GM15510 (cell line): ENCODE data around the gene NLRC5.

Experiments used
- POLR2A ChIP-seq: IDR thresholded peaks from 3 replicates; pipeline ENCODE4 v1.6.1; 2011; ENCODE audit warnings: borderline replicate concordance; ENCODE audit not compliant: insufficient read length; ENCODE audit errors: extremely low read depth

The NLRC5 gene

DNA sequence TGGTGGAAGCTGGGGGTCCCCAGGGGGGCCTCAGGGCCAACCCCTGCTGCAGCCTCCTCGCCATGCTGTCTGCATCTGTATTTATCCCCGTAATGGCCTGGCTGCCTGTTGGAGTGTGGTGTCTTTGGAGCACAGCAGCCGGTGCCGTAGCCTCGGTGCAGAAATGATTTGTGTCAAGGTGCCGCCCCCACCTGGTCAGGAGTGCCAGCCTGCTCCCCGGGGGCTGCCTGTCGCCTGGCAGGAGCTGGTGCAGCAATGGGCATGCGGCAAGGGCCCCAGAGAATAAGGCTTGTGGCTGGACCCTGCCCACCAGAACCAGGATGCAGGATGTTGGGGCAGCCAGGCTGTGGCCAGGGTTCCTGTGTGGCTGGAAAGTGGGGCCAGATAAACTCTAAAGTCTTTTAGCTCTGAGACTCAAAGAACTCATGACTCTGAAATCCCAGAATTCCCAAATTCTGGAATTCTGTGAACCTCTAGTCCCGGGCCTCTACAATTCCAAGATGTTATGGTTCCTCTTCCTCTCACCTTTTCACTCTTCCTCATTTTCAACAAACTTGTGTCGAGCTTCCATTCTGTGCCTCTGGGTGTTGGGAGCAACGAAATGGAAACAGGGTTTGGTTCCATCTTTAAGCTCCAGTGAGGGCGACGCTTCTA is 109.0 kb downstream of the NLRC5 start:
- TF ChIP-seq POLR2A = no peak

GRCh38 chr16:57100445-57100844 is 111.1 kb downstream of the NLRC5 start:
- no peak for TF ChIP-seq POLR2A

- TF ChIP-seq POLR2A = no peak
Measured at GRCh38 chr16:57102888-57103851, 113.8 kb downstream of the NLRC5 start.

- TF ChIP-seq POLR2A = no peak
Measured at GRCh38 chr16:57104706-57105105, 115.3 kb downstream of the NLRC5 start.

DNA sequence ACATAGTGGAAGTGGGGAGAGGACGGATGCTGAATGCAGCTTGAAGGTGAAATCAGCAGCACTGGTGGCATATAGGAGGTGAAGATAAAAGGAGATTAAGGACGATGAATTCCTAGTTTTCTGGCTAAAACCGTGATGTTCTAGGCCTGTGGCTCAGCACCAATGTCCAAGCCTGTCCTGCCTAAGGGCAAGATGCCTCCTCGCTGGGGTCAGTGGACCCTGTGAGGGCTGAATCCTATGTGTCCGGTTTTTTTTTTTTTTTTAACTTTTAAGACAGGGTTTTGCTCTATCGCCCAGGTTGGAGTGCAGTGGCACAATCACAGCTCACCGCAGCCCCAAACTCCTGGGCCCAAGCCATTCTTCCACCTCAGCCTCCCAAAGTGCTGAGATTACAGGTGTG is 115.8 kb downstream of the NLRC5 start:
- TF ChIP-seq POLR2A = no peak

DNA sequence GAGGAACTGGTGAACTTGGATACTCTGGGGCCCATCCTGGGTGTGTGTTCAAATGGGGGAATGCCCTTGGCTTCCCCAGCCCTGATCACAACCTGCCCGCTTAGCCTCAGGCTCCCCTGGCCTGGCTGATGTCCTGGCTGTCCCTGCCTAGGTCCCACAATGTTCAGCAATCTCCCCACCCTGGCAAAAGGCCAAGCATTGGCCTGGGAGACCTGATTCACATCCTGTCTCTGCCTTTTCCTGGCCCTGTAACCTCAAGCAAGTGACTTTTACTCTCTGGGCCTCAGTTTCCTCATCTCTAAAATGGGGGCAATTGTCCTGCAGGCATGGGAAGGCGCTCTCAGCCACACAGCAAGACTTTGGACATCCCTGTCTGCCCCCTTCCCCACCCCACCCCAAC is 117.4 kb downstream of the NLRC5 start:
- no peak for TF ChIP-seq POLR2A

DNA sequence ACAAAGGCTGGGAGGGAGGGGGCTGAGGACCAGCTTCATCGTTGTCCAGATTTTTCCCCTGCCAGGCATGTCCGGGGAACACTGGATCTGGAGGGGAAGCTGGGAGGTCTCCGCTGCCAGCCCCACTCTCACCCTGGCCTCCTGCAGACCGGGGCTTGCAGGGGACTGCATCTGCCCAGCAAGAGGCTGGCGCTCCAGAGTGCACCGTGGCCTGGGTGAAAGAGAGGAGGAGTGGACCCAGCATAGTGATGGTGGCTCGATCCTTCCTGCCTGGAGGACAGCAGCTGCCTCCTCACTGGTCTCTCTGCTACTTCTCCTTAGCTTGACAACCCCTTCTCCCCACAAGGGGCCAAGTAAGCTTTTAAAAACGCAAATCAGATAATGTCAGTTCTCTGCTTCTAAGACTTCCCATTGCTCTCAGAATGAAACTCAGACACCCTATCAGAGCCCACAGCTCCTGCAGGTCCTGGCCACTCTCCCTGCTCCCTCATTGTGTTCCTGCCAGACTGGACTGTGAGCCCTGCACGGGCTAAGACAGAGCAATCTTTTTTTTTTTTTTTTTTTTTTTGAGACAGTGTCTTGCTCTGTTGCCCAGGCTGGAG is 118.1 kb downstream of the NLRC5 start:
- TF ChIP-seq POLR2A = no peak

DNA sequence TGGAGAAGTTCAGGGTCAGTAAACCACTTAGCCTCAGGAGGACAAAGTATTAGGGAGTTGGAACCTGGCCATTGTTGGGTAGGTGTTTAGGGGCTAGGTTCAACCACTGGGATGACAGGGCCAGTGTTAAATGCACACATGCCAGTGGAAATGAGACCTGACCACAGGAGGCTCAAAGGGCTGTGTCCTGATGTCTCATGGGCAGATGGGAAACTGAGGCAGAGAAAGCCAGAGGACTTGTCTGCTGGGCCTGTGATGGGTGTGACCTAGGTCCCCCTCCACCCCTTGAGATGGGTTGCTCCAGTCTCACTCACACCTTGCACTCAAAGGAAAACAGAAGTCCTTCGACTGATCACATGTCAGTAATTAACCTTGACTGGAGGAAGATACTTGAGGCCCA is 119.1 kb downstream of the NLRC5 start:
- TF ChIP-seq POLR2A = no peak

GRCh38 chr16:57110937-57111336 is 121.6 kb downstream of the NLRC5 start:
- TF ChIP-seq POLR2A = no peak

DNA sequence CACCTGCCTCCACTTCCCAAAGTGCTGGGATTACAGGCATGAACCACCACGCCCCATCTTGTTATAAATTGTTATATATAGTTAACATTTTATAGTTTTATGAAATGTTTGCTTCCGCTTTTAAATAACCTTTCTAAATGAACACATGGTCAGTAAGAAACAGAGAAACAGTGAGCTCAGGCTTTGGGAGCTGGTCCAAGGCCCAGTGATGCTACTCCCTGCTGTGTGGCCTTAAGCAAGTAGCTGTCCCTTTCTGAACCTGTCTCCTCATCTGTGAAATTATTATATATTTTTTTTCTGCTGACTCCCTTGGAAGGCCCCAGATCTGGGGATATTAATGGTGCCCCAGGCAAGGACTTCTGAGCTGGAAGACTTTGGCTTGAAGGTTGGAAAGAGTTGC is 122.1 kb downstream of the NLRC5 start:
- TF ChIP-seq POLR2A = no peak

- no peak for TF ChIP-seq POLR2A
Measured at GRCh38 chr16:57112403-57113041, 123.2 kb downstream of the NLRC5 start.

- no peak for TF ChIP-seq POLR2A
Measured at GRCh38 chr16:57113042-57113453, 123.7 kb downstream of the NLRC5 start.

DNA sequence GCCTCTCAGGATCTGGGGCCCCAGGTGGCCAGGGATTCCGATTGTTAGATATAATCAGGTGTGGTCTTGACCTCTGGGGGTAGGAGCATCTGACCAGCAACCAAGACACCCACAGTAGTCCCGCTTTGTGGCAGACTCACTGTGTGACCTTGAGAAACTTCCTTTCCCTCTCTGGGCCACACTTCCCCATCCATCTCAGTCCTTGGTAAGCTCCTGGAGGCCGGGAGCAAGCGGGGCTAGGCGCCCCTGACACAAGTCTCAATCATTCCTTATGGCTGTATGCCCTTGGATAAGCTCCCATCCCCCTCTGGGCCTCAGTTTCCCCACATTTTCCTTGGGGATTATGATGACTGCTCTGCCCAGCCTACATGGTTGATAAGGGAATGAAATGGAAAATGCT is 124.3 kb downstream of the NLRC5 start:
- no peak for TF ChIP-seq POLR2A

DNA sequence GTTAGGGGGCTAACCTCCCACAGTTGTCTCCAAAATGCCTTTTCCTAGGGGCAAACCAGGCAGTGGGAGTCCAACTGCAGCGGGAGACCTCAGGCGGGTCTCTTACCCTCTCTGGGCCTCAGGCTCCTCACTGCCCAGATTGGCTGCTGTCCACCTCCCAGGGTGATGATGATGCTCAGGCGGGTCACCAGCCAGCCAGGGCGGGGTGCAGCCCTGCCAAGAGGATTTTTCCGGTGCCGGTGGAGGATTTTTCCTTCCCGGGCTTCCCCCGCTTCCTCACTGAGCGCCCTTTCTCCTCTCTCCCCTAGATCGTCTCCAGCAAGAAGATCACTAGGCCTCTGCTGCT is 125.8 kb downstream of the NLRC5 start:
- no peak for TF ChIP-seq POLR2A
